NCI-H82 (cell line): ENCODE results near the gene EP400.

Experiments used
- DNase-seq: peaks from one replicate; lab custom pipeline; 2025; lab: John Stamatoyannopoulos, UW

The EP400 gene

DNA sequence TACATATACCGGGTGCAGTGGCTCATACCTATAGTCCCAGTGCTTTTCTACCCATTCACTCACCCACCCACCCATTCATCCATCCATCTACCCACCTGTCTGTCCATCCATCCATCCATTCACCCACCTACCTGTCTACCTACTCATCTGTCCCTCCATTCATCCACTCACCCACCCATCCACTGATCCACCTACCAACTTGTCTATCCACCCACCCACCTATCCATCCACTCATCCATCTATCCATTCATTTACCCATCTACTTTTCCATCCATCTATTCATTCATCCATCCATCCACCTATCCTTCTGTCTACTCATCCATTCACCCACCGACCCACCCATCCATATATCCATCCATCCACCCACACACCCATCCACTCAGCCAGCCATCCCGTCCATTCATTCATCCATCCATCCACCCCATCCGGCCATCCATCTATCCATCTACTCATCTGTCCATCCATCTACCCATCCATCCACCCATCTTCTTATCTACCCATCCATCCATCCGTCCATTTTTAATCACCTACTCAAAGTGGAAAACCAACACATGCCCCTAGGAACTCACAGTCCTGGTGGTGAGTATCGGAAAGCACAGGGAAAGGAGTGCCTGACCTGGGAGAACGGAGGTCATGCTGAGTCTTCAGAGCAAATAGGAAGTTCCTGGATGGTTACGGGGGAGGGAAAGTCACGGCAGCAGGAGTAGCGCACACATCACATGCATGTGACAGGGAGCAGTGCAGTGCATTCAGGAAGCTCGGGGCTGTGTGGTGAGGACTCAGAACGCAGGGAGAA lies 174.4 kb downstream of the EP400 start:
- no peak for DNase-seq

DNA sequence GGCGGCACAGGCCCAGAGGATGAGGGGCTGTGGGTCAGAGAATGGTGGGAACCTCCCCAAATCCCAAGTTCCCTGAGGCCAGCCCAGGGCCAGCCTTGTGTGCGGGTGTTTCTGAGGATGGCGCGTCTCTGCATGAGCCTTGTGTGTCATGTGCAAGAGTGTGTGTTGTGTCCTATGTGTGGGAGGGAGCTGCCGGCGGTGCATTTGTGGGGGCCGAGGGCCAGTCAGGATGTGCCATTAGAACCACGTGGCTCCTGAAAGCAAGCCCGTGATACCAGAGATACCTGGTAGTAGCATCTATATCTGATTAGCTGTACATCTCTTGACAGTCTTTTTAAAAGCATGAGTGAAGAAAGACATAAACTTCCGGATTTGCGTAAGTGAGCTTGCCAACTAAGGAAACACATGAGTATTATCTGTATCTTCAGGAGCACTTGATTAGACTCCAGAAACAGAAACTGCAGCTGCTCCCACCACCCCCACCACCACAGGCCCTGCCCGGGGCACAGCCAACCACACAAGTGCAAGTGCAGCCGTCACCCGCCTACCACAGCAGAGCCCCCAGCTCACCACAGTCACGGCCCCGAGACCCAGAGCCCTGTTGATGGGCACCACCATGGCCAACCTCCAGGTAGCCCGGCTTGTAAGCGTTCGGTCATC lies 175.2 kb downstream of the EP400 start:
- no peak for DNase-seq

- peak; percentile 17 for DNase-seq
Measured at GRCh38 chr12:132125736-132126135, 176.0 kb downstream of the EP400 start.

DNA sequence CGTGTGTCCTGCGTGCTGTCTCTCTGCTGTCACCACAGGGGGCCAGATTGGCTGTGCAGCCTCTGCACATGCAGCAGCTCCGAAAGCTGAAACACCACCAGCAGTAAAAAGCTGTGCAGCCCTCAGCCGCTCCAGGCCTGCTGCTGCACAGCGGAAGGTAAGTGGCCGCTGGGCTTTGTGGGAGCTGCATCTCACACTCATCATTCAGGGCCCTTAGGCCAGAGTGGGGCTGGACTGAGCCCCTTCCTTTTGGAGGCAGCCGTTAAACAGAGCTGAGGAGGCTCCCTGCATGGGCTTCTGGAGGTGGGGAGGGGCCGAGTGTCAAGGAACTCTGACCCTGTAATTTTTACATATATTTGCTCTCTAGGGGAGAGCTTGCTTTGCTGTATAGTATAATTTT lies 177.3 kb downstream of the EP400 start:
- DNase-seq = no peak

- no peak for DNase-seq
Measured at GRCh38 chr12:132129007-132129406, 179.3 kb downstream of the EP400 start.

DNA sequence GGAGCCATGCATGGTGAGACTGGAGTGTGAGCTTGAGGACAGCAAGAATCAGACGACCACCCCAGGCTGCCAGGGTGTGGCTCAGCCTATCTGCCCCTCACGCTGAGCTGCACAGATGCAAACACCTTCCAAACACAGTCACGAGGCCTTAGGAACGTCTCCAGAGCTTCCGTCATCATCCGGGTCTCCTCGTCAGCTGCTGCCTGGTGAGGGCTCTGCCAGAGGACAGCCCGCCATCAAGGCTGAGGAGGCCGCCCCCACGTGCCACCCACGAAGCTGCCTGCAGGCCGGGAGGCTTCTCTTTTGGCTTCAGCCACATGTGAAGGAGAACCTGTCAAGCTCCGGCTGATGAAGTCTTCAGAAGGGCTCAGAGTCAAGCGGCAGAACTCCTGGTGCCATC lies 180.9 kb downstream of the EP400 start:
- no peak for DNase-seq
